NCI-H2196 (cell line): ENCODE measurements around the gene FAM98C.
A peak's percentile ranks its signal among the peaks of the same experiment; 100 is the strongest.
"Not testable (repeated sequence)": the region's sequence is repeated elsewhere in the genome, so short reads cannot be mapped to it uniquely, and the experiment has no call there.

Experiments used
- DNase-seq: peaks from one replicate; lab custom pipeline; 2025; ENCODE audit not compliant: unreplicated experiment; lab: John Stamatoyannopoulos, UW

FAM98C gene

GRCh38 chr19:38402967-38403674 is at the start of gene FAM98C:
Gene FAM98C, plus strand, starts transcription at chr19:38403093. Its CDS starts 61 bp downstream, at chr19:38403154.
- DNase-seq = peak; percentile 97

- DNase-seq = no peak
Observed at GRCh38 chr19:38355728-38356725, 46.9 kb upstream of the FAM98C start.

GRCh38 chr19:38358071-38358470 is 44.8 kb upstream of the FAM98C start:
- DNase-seq = no peak

GRCh38 chr19:38359242-38360021 is 43.5 kb upstream of the FAM98C start:
- DNase-seq = no peak

GRCh38 chr19:38360351-38360750 is 42.5 kb upstream of the FAM98C start:
- DNase-seq = no peak

GRCh38 chr19:38360839-38361631 is 41.9 kb upstream of the FAM98C start:
- no peak for DNase-seq

GRCh38 chr19:38361633-38362075 is 41.2 kb upstream of the FAM98C start:
- DNase-seq = peak; percentile 86

GRCh38 chr19:38362076-38362945 is 40.6 kb upstream of the FAM98C start:
- peak; percentile 89 for DNase-seq

GRCh38 chr19:38362946-38363688 is 39.8 kb upstream of the FAM98C start:
- not testable (repeated sequence) for DNase-seq

GRCh38 chr19:38367041-38367440 is 35.9 kb upstream of the FAM98C start:
- no peak for DNase-seq

GRCh38 chr19:38369584-38369983 is 33.3 kb upstream of the FAM98C start:
- no peak for DNase-seq

- DNase-seq = no peak
Observed at GRCh38 chr19:38370299-38370698, 32.6 kb upstream of the FAM98C start.

- DNase-seq = no peak
Observed at GRCh38 chr19:38371081-38371480, 31.8 kb upstream of the FAM98C start.

- DNase-seq = no peak
Observed at GRCh38 chr19:38373907-38374331, 29.0 kb upstream of the FAM98C start.

- peak; percentile 99 for DNase-seq
Observed at GRCh38 chr19:38374332-38375097, 28.4 kb upstream of the FAM98C start, which contains the start of gene PSMD8. Gene PSMD8, plus strand, starts transcription at chr19:38374571. Its CDS starts 31 bp downstream, at chr19:38374602.

- DNase-seq = no peak
Observed at GRCh38 chr19:38375098-38375493, 27.8 kb upstream of the FAM98C start.

GRCh38 chr19:38375748-38376147 is 27.1 kb upstream of the FAM98C start:
- DNase-seq = no peak

GRCh38 chr19:38376576-38376975 is 26.3 kb upstream of the FAM98C start:
- DNase-seq = no peak
